B cell (primary cell): ENCODE measurements around the gene BNIPL. TPM values are rescaled to one million over a fixed set of nuclear protein-coding genes. Genes with fewer than 3 reads are reported as not detected.

ENCODE experiments used
- ATAC-seq: fragments of 200-7000 bp; cut with Tn5 transposase; one replicate; pipeline ENCODE4 v1.10.0; 2021; ENCODE audit warnings: low read depth, mild to moderate bottlenecking, moderate number of reproducible peaks, moderate library complexity
- CTCF ChIA-PET: fragments of 350-600 bp; sonication (Branson Sonifier 250); formaldehyde crosslinking; loops from one replicate; lab custom pipeline; 2021; ENCODE audit warnings: antibody characterized with exemption, inconsistent platforms; lab: Charles Lee
- POLR2A ChIA-PET: fragments of 350-600 bp; sonication (Branson Sonifier 250); formaldehyde crosslinking; loops from one replicate; lab custom pipeline; 2021; ENCODE audit warnings: antibody characterized with exemption; lab: Charles Lee
- DNase-seq: peaks from one replicate; pipeline ENCODE4 v3.0.0; 2013
- H2AFZ ChIP-seq: 2 replicates; pipeline ENCODE4 v1.6.1; 2012; ENCODE audit warnings: mild to moderate bottlenecking, low read depth, low read length; ENCODE audit not compliant: insufficient read depth, poor library complexity, severe bottlenecking
- H3K27ac ChIP-seq, 2 donors: 1 replicate in 1 of 2; 2 replicates in 1 of 2; pipeline ENCODE4 v1.5.1; 2012 to 2013; ENCODE audit warnings: low read length in 2 of 2, mild to moderate bottlenecking in 2 of 2, moderate library complexity in 1 of 2
- H3K27me3 ChIP-seq, 4 experiments: fragments of 200-600 bp in 1 of 4; sonication (generic) in 1 of 4; replicated peaks in 1 of 4; 1 replicate in 2 of 4; 2 replicates in 2 of 4; pipeline versions ENCODE4 v1.6.1 to v1.7.0; 2013 to 2016; ENCODE audit warnings: low read length in 3 of 4, mild to moderate bottlenecking in 2 of 4, mixed read lengths in 1 of 4, moderate library complexity in 1 of 4; ENCODE audit not compliant: insufficient read depth in 4 of 4, control insufficient read depth in 3 of 4; ENCODE audit errors: control extremely low read depth in 1 of 4
- H3K36me3 ChIP-seq, 2 experiments: replicated peaks in 1 of 2; 1 replicate in 1 of 2; 2 replicates in 1 of 2; pipeline versions ENCODE4 v1.6.1 to v1.7.1; 2013; ENCODE audit warnings: low read length in 1 of 2; ENCODE audit not compliant: insufficient read depth in 2 of 2, control insufficient read depth in 1 of 2; ENCODE audit errors: control extremely low read depth in 1 of 2, extremely low read depth in 1 of 2
- H3K4me1 ChIP-seq, 2 donors: fragments of 200-600 bp in 1 of 2; sonication (generic) in 1 of 2; 1 replicate in 1 of 2; 2 replicates in 1 of 2; pipeline versions ENCODE4 v1.5.1 to v1.6.1; 2013 to 2017; ENCODE audit warnings: low read length in 2 of 2; ENCODE audit not compliant: control insufficient read depth in 2 of 2, insufficient read depth in 2 of 2
- H3K4me2 ChIP-seq: replicated peaks from 2 replicates; pipeline ENCODE3; 2012; ENCODE audit warnings: mild to moderate bottlenecking, low read depth, low read length; ENCODE audit not compliant: poor library complexity, severe bottlenecking
- H3K4me3 ChIP-seq, 5 experiments: fragments of 200-600 bp in 1 of 5; sonication (generic) in 1 of 5; 1 replicate in 3 of 5; 2 replicates in 2 of 5; pipeline versions ENCODE4 v1.5.1 to v1.7.0; 2011 to 2016; ENCODE audit warnings: low read length in 4 of 5, mild to moderate bottlenecking in 4 of 5, low read depth in 2 of 5, control low read depth in 1 of 5, moderate library complexity in 1 of 5; ENCODE audit not compliant: insufficient read depth in 1 of 5; ENCODE audit errors: control extremely low read depth in 1 of 5, extremely low read depth in 1 of 5
- H3K79me2 ChIP-seq: fragments of 200-600 bp; sonication (generic); one replicate; pipeline ENCODE4 v1.6.0; 2016; ENCODE audit warnings: low read length; ENCODE audit not compliant: control insufficient read depth, insufficient read depth
- H3K9ac ChIP-seq: fragments of 200-600 bp; sonication (generic); 2 replicates; pipeline ENCODE4 v1.6.1; 2017; ENCODE audit warnings: mild to moderate bottlenecking, low read length, moderate library complexity
- H3K9me3 ChIP-seq, 3 donors: one replicate each; pipeline versions ENCODE4 v1.6.1 to v1.7.1; 2013; ENCODE audit warnings: low read length in 2 of 3; ENCODE audit not compliant: control insufficient read depth in 2 of 3, insufficient read depth in 1 of 3; ENCODE audit errors: control extremely low read depth in 1 of 3
- H4K20me1 ChIP-seq: 2 replicates; pipeline ENCODE4 v1.6.0; 2012; ENCODE audit warnings: mild to moderate bottlenecking, low read length; ENCODE audit not compliant: insufficient read depth, control insufficient read depth, poor library complexity, severe bottlenecking
- H3K27ac Mint-ChIP-seq: one replicate; pipeline ENCODE4 v1.8.0; 2021; ENCODE audit warnings: mixed read lengths
- H3K27me3 Mint-ChIP-seq: one replicate; pipeline ENCODE4 v1.8.0; 2021; ENCODE audit warnings: mixed read lengths
- H3K4me1 Mint-ChIP-seq: one replicate; pipeline ENCODE4 v1.8.0; 2021; ENCODE audit warnings: mixed read lengths
- H3K4me3 Mint-ChIP-seq: one replicate; pipeline ENCODE4 v1.8.0; 2021; ENCODE audit warnings: mixed read lengths
- H3K9me3 Mint-ChIP-seq: one replicate; pipeline ENCODE4 v1.8.0; 2022; ENCODE audit warnings: mixed read lengths; ENCODE audit not compliant: insufficient read depth
- CTCF ChIP-seq: fragments of 200-600 bp; IDR thresholded peaks from one replicate; pipeline ENCODE4 v1.8.0; 2022; ENCODE audit warnings: antibody characterized with exemption, mild to moderate bottlenecking
- EZH2 ChIP-seq: IDR thresholded peaks from 2 replicates; pipeline ENCODE4 v1.6.1; 2012; ENCODE audit warnings: borderline replicate concordance, low read depth, mild to moderate bottlenecking, moderate library complexity, low read length; ENCODE audit not compliant: insufficient read depth, poor library complexity, severe bottlenecking
- WGBS: methylation state at CpG from one replicate; pipeline ENCODE4 v1.1.5; 2013; ENCODE audit warnings: missing lambda C conversion rate; ENCODE audit not compliant: insufficient coverage; 5-methylcytosine and 5-hydroxymethylcytosine counted together
- intact Hi-C: fragments of 100-400 bp; cut with micrococcal nuclease; formaldehyde crosslinking; loops from one replicate; pipeline ENCODE4 v1.10.0; 2022
- polyA plus RNA-seq: library from polyadenylated mRNA; depleted of rRNA; stranded (reverse); fragments of >200 nt; gene quantifications from 2 replicates; pipeline ENCODE4 v1.2.3, GENCODE V29; 2012
- total RNA-seq, 2 donors: library from RNA; stranded (reverse); fragments of 120-200 nt in 1 of 2; gene quantifications; 1 replicate in 1 of 2; 2 replicates in 1 of 2; pipeline versions ENCODE4 v1.2.3 to v1.2.4, GENCODE V29; 2013 to 2022

Gene BNIPL
- total and polyA plus RNA-seq, 2 donors (not counting 1 experiment from before 2014, with no cell fraction given) = 0.81 to 2.5 TPM

GRCh38 chr1:151047925-151048644, 11.7 kb downstream of the BNIPL start:
- Histone ChIP-seq H3K27ac (peak overlapping the region; percentile 71 to 75), H3K9ac (peak overlapping the region; percentile 85), H3K4me3 (peak overlapping the region; percentile 70 to 97 (median 93)), H4K20me1 (peaks cover 6% of the 10 kb centered on the region), H3K27me3 (no peaks in the 10 kb centered on the region), H3K4me2 (peak overlapping the region; percentile 93), H2AFZ (peak overlapping the region; percentile 84), H3K9me3 (no peaks in the 10 kb centered on the region), H3K79me2 (peaks cover 13% of the 10 kb centered on the region), H3K4me1 (peaks cover 20 to 30% of the 10 kb centered on the region in 2 donors), H3K36me3 (peaks cover 0 to 26% of the 10 kb centered on the region in 2 experiments)
- TF ChIP-seq CTCF (peak; percentile 70), EZH2 (no peak)
- Mint-ChIP-seq H3K4me3 (peak overlapping the region; percentile 96), H3K27ac (peak overlapping the region; percentile 94), H3K4me1 (peaks cover 42% of the 10 kb centered on the region), H3K27me3 (no peaks in the 10 kb centered on the region), H3K9me3 (no peaks in the 10 kb centered on the region)
- under 1% methylated on average over 48 of the region's 48 CpGs for WGBS
- ATAC-seq (peak; percentile 69), DNase-seq (peak; percentile 79)
- intact Hi-C loops = loop anchor here (1.0 to 2.0 kb wide), 4 partner anchors 8 to 109 kb away; partner anchors contain the start of gene TNFAIP8L2
- ChIA-PET CTCF (interaction anchor here (0.5 to 5.7 kb wide), 12 partner anchors 11 to 519 kb away, joined by 3 to 63 read pairs (median 5); partner anchors contain the start of genes CDC42SE1, GABPB2, MLLT11 and TNFAIP8L2), POLR2A (interaction anchor here (0.6 to 3.9 kb wide), 6 partner anchors 10 to 106 kb away, joined by 3 to 29 read pairs (median 6); partner anchors contain the start of genes CDC42SE1 and GABPB2)
